DMS79 (cell line): ENCODE measurements around the gene SMCO4.

Experiments used
- DNase-seq: peaks from one replicate; lab custom pipeline; 2025; lab: John Stamatoyannopoulos, UW

The SMCO4 gene

DNA sequence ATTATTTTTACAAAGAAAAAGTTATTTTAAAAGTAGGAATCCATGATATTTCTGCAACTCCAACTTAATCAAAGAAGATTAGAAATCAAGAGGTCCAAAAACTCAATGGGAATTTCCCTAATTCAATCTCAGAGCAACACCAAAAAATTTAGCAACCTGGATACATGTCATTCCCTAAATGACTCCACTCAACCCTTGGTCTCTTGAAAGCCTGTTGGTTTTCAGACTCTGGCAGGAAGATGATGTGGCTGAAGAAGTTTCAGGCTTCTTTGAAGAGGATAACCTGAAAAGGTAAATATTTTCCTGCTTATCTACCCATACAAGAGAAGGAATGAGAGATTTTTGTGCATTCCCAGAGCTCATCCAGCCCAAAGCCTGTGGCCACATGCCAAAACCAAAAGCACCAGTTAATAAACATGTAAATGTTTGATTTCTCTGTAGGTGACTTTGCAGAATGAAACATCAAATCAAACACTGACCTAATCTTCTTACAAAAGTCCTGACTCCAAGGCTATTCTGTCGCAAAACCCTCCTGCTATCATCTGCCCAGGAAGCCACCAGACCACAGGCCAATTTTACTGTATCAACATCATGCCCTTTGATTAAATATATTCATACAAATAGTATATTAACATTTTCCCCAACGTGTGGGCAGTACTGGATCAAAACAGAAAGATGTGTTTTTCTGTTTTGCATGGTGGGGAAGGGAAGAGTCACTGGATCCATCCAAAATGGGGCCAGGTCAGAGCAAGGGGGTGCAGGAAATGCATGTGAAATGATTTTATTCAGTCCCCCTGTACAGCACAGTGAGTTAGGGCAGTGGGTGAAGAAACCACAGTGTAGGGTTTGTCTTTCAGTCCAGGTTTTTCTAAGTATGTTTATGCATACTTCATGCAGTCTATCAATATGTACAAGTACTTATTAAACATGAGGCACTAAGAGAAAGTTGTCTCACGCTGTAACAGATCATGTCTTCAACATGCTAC lies 38.8 kb downstream of the SMCO4 start:
- no peak for DNase-seq

DNA sequence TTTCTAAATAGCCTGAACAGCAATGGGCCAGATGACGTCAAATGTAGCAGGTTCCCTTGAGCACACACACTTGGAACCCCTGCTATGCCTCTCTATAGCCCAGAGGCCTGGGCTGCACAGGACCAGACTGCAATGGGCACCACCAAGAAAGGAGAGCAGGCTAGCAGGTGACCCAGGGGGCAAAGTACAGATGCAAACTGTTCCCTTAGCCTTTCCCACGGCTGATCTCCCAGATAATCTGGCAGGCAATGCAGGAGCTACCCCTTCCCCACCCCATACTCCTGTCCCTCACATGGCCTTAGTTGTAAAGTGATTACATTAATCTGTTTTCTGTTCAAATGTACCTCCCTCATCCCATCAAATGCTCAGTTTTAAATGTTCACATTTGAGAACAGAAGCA lies 41.3 kb downstream of the SMCO4 start:
- DNase-seq = no peak

DNA sequence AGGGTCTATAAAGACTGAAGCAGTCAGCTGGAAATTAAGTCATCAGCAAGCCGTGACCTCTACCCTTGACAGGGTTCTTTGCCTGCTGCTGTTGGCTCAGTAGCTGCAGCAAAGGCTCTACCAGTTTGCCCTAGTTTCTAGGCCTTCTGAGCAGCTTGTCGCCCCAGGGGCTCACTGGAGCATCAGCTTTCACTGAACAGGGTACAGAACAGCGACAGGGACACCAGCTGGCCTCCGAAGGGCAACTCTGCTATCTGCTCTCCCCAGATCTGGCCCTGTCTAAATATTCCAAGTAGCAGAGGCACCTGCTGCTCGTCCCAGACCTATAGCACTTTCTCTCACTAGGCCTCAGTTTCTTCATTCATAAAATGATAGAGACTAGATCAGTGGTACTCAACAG lies 42.4 kb downstream of the SMCO4 start:
- no peak for DNase-seq

DNA sequence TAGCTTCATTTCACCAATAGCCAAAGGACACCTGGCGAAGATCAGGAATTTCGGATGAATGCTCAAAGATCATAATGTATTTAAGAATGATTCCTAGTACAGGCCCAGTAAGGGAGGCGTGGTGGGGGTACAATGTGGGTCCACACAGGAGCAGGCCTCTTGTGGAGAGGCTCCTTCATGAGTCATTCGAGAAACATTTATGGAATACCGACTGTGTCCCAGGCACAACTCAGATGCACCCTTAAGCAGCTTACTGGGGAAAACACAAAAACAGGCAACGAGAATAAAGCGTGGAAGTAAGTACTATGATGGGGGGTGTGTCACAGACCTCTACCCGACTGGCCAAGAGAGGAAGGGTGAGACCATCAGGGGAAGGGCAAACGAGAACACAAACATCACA lies 44.5 kb downstream of the SMCO4 start:
- DNase-seq = no peak

DNA sequence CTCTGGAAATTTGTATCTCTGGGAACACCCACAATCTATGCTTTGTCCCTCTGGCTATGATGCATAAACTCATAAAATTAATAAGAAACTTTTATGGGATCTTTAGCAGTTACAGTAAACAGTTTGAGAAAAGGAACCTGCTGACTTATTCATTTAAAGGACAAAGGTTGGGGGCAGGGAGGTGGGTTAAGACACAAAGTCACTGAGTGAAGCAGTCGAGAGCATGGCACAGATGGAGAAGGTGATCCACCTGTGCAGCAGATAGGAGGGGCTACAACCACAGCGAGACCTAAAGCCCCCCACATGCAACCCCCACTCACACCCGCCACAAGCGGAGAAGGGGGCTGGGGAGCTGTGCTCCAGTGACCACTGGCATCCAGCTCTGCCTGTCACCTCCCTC lies 45.0 kb downstream of the SMCO4 start:
- no peak for DNase-seq

DNA sequence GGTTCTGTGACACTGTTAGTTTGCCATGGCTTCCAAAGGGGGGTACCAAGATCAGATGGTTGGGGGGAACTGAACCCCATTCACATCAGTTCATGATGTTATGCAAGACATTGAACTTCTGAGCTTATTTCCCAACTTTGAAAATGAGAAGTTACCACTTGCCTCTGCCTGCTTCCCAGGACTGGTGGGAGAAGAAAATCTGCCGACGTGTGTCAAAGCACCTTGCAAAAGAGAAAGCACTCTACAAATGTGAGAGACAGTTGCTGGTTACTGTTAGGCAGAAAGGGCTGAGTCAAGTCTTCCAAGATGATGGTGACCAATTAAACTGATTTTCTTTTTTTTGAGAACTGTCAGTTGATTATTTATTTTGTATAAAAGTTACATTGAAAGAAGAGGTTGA lies 45.6 kb downstream of the SMCO4 start:
- DNase-seq = no peak

DNA sequence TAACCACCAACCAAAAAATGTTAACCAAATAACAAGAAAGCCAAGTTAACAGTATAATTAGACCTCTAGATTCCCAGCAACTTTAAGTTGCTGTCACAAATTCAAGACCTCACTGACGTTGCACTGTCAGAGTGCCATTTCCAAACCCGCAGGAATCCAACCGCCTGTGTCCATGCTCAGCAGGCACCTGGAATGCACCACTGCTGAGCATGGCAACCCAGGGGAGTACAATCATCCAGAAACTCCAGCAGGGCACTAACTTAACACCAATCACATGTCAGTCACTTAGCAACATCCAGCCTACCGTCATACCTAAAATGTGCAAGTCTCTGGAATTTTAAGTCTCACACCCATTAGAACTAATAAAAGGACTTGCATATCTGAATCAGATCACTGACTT lies 48.8 kb downstream of the SMCO4 start:
- DNase-seq = no peak

DNA sequence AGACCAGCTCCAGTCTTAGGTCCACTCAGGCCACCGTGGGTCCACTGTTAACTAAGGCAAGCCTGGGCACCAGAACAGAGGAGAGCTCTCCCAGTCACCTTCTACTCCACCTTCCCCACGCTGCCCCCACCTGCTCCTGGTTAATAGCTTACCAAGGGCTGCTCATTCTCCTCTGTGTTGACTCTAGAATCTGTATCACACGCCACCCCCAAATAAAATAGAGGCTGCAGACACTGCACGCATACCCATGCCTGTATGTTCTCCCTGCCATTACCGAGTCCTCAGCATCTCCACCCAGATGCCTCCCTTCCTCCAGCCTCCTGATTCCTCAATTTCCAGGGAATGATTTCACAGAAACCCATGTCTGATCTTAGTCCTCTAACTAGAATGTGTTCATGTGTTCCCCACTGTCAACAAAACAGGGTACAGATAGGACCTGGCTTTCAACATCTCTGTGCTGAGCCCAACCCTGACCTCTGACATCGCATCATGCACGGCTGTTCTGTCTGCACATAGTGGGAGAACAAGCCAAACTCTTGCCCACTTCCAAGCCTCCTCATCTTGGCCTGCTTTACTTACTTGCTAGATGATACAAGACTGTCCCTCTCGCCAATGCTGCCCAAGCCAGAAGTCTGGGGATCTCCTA lies 49.8 kb downstream of the SMCO4 start:
- no peak for DNase-seq

DNA sequence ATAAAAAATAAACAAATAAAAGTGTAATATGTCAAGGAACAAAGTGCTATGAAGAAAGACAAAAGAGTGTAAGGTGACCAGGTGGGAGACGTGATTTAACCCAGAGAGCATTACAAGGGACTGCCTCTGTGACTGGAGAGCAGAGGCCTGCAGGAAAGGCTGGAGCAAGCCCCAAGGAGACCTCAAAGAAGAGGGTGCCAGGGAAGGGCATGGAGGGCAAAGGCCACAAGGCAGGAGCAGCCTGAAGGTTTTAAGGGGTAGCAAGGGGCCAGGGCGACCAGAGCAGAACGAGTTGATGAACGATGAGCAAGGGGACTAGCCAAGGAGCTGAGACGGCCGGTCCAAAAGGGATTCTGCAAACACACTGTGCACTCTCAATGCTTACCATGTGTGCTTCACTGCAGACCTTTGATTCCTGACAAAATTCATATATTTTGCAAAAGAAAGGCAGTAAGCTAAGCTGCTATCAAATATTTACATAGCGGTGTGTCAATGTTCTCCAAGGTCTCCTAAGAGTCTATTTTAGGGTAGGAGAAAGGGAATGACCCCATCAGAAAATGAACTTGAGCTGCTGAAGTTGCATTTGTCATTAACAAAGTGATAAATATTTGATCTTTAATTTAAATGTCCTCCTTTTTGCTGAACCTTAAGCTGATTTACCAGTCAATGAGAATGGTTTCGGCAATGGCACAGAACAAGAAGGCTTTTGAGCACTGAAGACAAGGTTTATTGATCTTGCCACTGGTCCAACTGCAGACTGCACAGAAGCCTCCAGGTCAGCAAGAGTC lies 50.5 kb downstream of the SMCO4 start:
- no peak for DNase-seq

DNA sequence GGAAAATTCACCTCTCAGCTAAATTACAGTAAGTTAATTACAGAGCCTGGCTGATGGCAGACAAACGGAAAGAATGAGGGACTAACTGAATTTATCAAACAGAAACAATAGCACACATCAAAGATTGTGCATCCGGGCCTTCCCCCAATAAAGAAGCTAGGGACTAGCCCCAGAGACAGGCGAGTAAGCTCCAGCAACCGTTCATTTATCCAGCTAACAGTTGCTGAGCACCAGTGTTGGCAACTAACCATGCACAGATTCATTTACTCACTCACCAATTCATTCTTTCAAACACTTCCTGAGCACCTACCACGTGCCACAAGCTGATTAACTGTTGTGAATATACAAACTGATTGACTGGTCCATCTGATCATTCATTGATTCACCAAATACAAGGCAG lies 51.2 kb downstream of the SMCO4 start:
- no peak for DNase-seq

DNA sequence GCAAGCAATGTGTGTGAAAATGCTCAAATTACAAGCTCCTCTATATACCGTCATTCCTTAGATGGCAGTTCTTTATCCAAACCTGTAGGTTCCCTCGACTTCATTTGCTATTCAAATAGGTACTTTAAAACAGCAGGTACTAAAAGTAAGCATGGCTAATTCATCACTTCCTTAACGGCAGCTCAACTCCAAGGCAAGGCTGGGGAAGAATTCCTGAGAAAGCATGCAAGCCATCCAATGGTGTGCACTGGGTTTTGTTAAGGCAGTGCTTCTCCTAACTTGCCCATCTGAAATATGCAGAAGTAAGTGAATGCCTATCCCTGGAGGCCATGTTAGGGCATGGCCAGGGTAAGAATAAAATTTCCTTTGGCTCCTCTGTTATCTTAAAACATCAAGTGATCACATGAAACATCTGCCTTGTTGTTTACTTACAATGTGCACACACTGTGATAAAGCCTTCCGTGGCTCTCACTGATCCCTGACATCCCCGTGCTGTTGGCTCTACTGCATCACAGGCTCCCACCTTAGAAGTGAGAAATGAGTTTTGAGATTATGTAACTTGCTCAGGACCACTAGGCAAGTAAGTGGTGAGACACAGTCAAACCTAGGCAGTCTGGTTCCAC lies 52.1 kb downstream of the SMCO4 start:
- no peak for DNase-seq

DNA sequence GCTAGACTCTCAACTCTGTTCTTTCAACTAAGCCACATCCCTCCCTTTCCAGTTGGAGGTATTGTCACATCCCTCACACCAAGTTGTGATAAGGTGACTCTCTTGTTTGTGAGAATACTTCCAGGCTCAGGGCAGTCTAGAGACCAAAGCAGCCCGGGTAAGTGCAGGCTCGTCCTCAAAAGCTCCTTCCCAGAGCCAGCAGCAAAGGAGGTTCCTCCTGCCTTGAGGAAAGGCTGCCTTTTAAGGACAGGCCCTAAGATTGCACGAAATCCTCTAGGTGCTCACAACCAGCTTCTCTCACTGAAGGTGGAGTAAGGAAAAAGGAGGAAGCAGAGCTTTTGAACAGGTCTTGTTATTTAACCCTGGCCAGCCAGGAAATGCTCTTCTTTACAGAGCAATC lies 53.4 kb downstream of the SMCO4 start:
- DNase-seq = no peak

DNA sequence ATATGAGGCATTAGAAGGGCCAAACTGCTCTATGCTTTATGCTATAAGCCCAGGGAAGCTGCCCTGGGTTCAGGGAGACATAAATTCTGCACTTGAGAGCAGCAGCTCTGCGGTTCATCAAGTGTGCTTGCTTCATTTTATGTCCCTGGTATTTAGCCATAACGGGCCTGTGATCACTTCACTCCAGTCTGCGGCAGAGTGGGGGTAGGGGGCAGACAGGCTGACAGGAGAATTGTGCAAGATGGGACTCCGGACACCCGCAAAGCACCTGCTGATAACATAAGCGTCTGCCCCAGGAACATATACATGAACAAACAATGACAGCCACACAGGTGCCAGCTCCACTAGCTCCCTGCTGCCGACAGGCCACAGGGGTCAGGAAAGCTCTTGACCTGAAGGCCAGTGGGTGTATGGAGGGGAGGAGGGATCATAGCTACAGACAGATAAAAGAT lies 56.1 kb downstream of the SMCO4 start:
- peak; percentile 83 for DNase-seq

DNA sequence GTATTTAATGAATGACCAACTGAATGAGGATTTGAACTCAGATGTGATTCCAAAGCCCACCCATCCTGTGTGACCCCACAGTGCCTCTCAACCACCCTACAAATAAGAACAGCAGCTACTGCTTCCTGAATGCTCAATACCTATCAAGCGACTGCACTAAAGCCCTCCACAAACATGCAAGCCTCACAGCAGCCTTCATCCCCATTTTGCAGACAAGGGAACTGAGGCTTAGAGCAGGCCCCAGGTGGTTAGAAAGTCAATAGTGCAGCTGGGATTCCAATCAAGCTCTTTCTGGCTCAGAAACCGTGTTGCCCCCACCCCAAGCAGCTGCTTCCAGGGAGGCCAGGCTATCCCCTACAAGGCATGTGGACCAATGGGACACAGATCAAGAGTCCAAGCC lies 57.2 kb downstream of the SMCO4 start:
- DNase-seq = no peak

DNA sequence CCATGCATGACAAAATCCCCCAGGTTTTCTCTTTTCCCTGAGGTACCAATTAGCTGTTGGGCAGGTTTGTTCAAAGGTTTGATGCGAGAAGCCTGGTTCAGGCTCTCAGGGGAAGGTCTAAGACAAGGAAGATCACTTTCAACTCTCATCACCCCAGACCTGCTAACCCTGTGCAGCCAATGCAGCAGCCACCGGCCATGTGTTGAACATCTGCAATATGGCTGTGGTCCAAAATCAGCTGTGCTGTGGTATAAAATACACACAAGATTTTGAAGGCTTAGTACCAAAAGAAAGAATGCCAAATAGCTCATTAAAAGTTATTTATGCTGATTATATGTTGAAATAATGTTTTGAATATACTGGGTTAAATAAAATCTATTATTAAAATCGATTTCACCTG lies 58.5 kb downstream of the SMCO4 start:
- no peak for DNase-seq

DNA sequence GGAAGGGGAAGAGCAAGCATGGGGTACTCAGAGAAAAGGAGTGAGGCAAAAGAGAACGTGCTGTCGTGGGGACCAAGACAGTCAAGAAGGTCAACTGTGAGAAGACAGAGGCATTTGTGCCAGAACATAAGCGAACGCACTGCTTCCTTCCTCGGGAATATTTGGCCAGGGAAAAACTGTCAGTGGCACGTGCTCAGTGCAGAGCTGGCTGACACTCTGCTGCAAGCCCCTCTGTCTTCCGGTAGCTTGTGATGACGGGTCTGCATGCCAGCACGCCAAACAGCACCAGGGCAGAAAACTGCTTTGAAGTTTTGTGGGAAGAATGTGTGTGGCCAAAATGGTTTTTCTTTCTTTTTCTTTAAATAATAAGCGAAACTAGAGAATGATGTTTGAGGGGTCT lies 60.6 kb downstream of the SMCO4 start:
- DNase-seq = no peak

DNA sequence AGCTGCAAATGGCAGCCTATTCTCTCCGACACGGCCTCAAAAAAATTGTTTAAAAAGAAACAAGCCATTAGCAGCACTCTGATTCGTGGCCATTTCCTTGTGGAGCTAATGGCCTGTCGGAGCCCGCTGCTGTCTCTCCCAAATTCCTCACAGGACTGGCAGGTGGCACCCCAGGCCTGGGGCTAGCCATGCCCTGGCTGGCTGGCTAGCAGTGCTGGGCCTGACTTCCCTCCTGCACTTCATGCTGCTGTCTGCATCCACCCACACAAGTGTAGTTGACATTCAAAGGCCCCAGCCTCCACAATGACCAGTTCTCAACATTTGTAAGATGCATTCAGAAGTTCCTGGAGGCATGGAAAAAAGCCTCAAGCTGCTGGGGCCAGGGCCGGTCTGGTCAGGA lies 61.5 kb downstream of the SMCO4 start:
- DNase-seq = no peak

DNA sequence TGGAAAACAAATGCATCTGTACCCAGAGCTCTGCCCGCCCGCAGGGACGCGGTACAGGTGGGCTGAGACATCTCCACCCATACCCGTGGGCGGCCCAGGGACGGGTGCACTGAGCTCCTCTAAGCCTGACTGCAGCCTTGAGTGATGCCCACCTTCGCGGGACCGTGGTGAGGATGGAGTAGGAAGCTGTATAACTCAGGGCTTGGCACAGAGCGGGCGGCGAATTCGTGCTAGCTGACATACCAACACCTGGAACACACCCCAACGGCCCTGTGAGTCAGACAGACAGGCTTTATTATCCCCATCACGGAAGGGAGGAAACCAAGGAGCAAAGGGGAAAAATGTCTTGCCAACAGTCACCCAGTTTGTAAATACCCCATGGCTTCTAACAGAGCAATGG lies 61.9 kb downstream of the SMCO4 start:
- DNase-seq = no peak

DNA sequence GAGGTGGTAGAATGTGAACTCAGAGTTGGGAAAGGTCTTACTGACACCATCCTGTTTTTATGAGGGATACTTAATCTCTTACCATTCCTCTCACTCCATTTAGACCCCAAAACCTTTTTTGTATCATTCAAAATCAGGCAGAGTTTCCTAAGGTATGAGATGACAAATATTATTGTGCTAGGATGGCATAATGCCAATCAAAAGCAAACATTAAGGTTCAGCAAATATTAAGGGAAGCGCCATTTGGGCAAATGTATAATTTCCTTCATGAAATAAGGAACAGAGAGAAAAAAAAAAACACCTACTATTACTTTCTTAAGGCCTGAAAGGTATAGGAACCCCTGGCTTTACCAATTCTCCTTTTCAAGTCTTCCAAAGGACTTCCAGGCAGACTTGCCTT lies 62.4 kb downstream of the SMCO4 start:
- no peak for DNase-seq

DNA sequence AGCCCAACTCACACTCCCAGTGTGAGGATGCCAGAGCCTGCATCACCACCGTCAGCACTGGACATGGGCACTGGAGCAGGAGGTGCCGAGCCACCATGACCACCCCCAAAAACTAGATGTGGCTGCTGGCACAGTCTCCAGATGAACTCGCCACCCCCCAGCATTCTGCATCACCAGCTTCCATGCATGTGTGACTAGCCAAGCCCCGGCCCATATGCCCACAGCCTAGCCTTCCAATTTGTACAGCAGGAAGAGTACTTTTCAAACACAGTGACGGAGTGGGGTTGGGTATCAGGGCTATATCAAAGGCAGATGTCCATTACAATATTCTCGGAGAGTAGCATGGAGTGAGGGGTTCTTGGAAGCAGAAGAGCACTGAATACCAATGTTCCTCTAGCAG lies 62.9 kb downstream of the SMCO4 start:
- DNase-seq = no peak

DNA sequence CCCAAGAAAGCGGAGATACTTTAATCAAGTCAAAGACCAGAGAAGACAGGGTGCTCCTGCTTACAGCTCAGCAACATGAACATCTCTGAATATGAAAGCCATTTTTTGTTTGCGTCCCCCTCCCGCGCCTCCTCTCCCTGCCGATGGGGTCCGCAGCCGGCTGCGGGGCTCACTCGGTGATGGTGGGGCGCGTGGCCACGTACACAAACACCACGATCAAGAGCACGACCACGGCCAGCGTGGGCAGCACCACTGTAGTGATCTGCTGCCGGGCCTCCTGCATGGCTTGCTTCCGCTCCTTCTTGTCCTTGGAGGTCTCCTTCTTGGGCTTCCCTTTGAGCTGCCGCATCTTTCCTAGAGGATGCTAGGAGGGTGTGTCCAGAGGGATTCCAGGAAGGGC lies 64.3 kb downstream of the SMCO4 start:
- DNase-seq = no peak

DNA sequence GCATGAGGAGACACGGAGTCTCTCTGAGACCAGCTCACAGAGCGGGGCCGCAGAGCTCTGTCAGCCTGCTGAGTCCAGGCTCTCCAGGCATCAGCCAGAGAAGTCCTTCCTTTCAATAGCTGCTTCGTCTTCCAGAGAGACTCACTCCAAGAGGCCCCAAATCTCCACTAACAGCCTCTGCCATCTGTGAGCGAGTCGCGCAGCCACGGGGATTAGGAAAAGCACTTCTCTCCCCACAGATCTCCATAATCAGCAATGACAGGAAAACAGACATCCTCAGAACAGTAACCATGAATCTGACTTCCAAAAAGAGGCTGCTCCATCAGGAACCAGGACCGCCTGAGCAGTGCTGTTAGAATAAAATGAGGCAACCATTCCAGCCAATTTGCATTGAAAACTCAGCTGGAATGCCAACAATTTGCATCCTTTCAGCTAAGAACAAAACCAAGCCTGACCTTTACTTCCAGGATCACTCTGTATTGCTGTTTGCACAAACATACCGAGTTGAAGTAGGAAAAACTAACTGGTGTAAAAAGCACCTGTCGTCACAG lies 65.4 kb downstream of the SMCO4 start:
- no peak for DNase-seq
